HCT116 (cell line): ENCODE data around the gene DIP2B. TPM values are rescaled to one million over a fixed set of nuclear protein-coding genes. Genes with fewer than 3 reads are reported as not detected.

Source experiments
- ATAC-seq: fragments of 200-7000 bp; cut with Tn5 transposase; 2 replicates; pipeline ENCODE4 v1.9.1; 2020; ENCODE audit warnings: mild to moderate bottlenecking, moderate library complexity
- BruUV-seq: library from RNA; stranded (reverse); fragments of 400-500 nt; replicated peaks from 2 replicates; lab custom pipeline; 2021; lab: Mats Ljungman, UMichigan
- CTCF ChIA-PET: fragments of 300-600 bp; sonication (Branson Sonifier 250); formaldehyde crosslinking; loops from one replicate; lab custom pipeline; 2021; ENCODE audit warnings: antibody characterized with exemption; lab: Charles Lee
- POLR2A ChIA-PET: fragments of 300-600, 350-600 bp; sonication (Branson Sonifier 250); formaldehyde crosslinking; loops from one replicate; lab custom pipeline; 2021; ENCODE audit warnings: antibody characterized with exemption; lab: Charles Lee
- RAD21 ChIA-PET, 2 experiments: fragments of 300-600 bp; sonication (Branson Sonifier 250); formaldehyde crosslinking; loops; one replicate each; lab custom pipeline; 2023; ENCODE audit warnings: low total read pairs in 2 of 2; ENCODE audit not compliant: uncharacterized antibody in 2 of 2, unreplicated experiment in 2 of 2, low non-redundant PET in 1 of 2; lab: Charles Lee
- DNase-seq: peaks from one replicate; pipeline ENCODE4 v3.0.0-alpha.2; 2010; ENCODE audit warnings: low read depth, low spot score
- H2AFZ ChIP-seq: fragments of 200-600 bp; shearing (Covaris generic), sonication (generic); 2 replicates; pipeline ENCODE4 v1.6.1; 2017; ENCODE audit warnings: low read depth, mixed run types, mixed read lengths, antibody characterized with exemption, low read length; ENCODE audit not compliant: poor library complexity, severe bottlenecking
- H3K27ac ChIP-seq: 2 replicates; pipeline ENCODE4 v1.5.1; 2012; ENCODE audit warnings: low read depth, low read length
- H3K27me3 ChIP-seq: fragments of 200-600 bp; sonication (generic); 2 replicates; pipeline ENCODE4 v1.6.1; 2016; ENCODE audit warnings: mixed run types, low read length, mixed read lengths; ENCODE audit not compliant: insufficient read depth
- H3K36me3 ChIP-seq, 2 experiments: fragments of 200-500 bp in 1 of 2; fragments of 200-600 bp in 1 of 2; sonication (Bioruptor generic) in 1 of 2; sonication (generic) in 1 of 2; 2 replicates each; pipeline versions ENCODE4 v1.5.1 to v1.6.1; 2014 to 2016; ENCODE audit warnings: low read length in 2 of 2, inconsistent platforms in 1 of 2, mixed read lengths in 1 of 2, mixed run types in 1 of 2; ENCODE audit not compliant: insufficient read depth in 2 of 2, control insufficient read depth in 1 of 2
- H3K4me1 ChIP-seq, 2 experiments: fragments of 200-600 bp in 1 of 2; sonication (generic) in 1 of 2; 2 replicates each; pipeline versions ENCODE4 v1.5.1 to v1.6.1; 2012 to 2017; ENCODE audit warnings: low read length in 2 of 2, inconsistent platforms in 1 of 2, mild to moderate bottlenecking in 1 of 2, mixed read lengths in 1 of 2, mixed run types in 1 of 2, moderate library complexity in 1 of 2; ENCODE audit not compliant: insufficient read depth in 2 of 2, control insufficient read depth in 1 of 2
- H3K4me2 ChIP-seq: fragments of 200-600 bp; sonication (generic); 2 replicates; pipeline ENCODE4 v1.6.1; 2017; ENCODE audit warnings: mixed run types, low read length, mixed read lengths
- H3K4me3 ChIP-seq, 2 experiments: fragments of 200-600 bp in 1 of 2; sonication (generic) in 1 of 2; replicated peaks in 1 of 2; 2 replicates each; pipeline ENCODE4 v1.5.1; 2011 to 2016; ENCODE audit warnings: low read length in 2 of 2, control low read depth in 1 of 2, low read depth in 1 of 2, mild to moderate bottlenecking in 1 of 2, mixed read lengths in 1 of 2, mixed run types in 1 of 2
- H3K79me2 ChIP-seq: fragments of 200-600 bp; sonication (generic); 2 replicates; pipeline ENCODE4 v1.6.1; 2017; ENCODE audit warnings: mild to moderate bottlenecking, mixed run types, low read length, moderate library complexity, mixed read lengths; ENCODE audit not compliant: insufficient read depth
- H3K9ac ChIP-seq: fragments of 200-600 bp; sonication (generic); 2 replicates; pipeline ENCODE4 v1.6.1; 2016; ENCODE audit warnings: low read length, mixed read lengths
- H3K9me2 ChIP-seq: fragments of 200-600 bp; sonication (generic), shearing (Covaris generic); 2 replicates; pipeline ENCODE4 v1.6.1; 2017; ENCODE audit warnings: mixed run types, mild to moderate bottlenecking, moderate library complexity; ENCODE audit not compliant: insufficient read depth
- H3K9me3 ChIP-seq, 2 experiments: fragments of 200-500 bp in 1 of 2; fragments of 200-600 bp in 1 of 2; sonication (Bioruptor generic) in 1 of 2; sonication (generic) in 1 of 2; 2 replicates each; pipeline ENCODE4 v1.6.1; 2014 to 2017; ENCODE audit warnings: low read length in 2 of 2, mixed read lengths in 2 of 2, inconsistent platforms in 1 of 2, low read depth in 1 of 2, mild to moderate bottlenecking in 1 of 2, mixed run types in 1 of 2, moderate library complexity in 1 of 2; ENCODE audit not compliant: control insufficient read depth in 1 of 2, insufficient read depth in 1 of 2
- H4K20me1 ChIP-seq: fragments of 200-600 bp; sonication (generic), shearing (Covaris generic); 2 replicates; pipeline ENCODE4 v1.6.1; 2017; ENCODE audit warnings: mixed run types, mild to moderate bottlenecking, moderate library complexity; ENCODE audit not compliant: insufficient read depth
- CBX3 ChIP-seq: IDR thresholded peaks from 2 replicates; pipeline ENCODE4 v1.6.1; 2012; ENCODE audit warnings: low read depth
- CEBPB ChIP-seq: IDR thresholded peaks from 2 replicates; pipeline ENCODE4 v1.6.1; 2012; ENCODE audit warnings: low read depth
- CTCF ChIP-seq, 3 experiments: fragments of 200-600 bp in 1 of 3; sonication (generic) in 1 of 3; IDR thresholded peaks in 2 of 3; conservative IDR thresholded peaks in 1 of 3; 2 replicates each; pipeline ENCODE4 v1.5.1; 2012 to 2017; ENCODE audit warnings: low read depth in 2 of 3, low read length in 2 of 3, antibody characterized with exemption in 1 of 3, borderline replicate concordance in 1 of 3, control low read depth in 1 of 3, mild to moderate bottlenecking in 1 of 3, mixed read lengths in 1 of 3, mixed run types in 1 of 3, moderate library complexity in 1 of 3; ENCODE audit not compliant: insufficient read depth in 1 of 3
- EGR1 ChIP-seq: IDR thresholded peaks from 2 replicates; pipeline ENCODE4 v1.6.1; 2012; ENCODE audit warnings: low read depth
- ELF1 ChIP-seq: IDR thresholded peaks from 2 replicates; pipeline ENCODE4 v1.6.1; 2012; ENCODE audit warnings: low read depth, borderline replicate concordance
- EZH2 ChIP-seq: fragments of 200-600 bp; sonication (generic); IDR thresholded peaks from 2 replicates; pipeline ENCODE4 v1.6.1; 2017; ENCODE audit warnings: antibody characterized with exemption, mixed run types
- JUND ChIP-seq: IDR thresholded peaks from 2 replicates; pipeline ENCODE4 v1.6.1; 2012
- MAX ChIP-seq: IDR thresholded peaks from 2 replicates; pipeline ENCODE4 v1.6.1; 2012
- POLR2A ChIP-seq: IDR thresholded peaks from 2 replicates; pipeline ENCODE4 v1.7.0; 2011; ENCODE audit warnings: borderline replicate concordance; ENCODE audit not compliant: insufficient read depth, insufficient read length; ENCODE audit errors: extremely low read depth
- POLR2AphosphoS5 ChIP-seq: IDR thresholded peaks from 2 replicates; pipeline ENCODE4 v1.6.1; 2011; ENCODE audit warnings: mild to moderate bottlenecking, low read depth, low read length, moderate library complexity
- REST ChIP-seq: IDR thresholded peaks from 2 replicates; pipeline ENCODE4 v1.6.1; 2012; ENCODE audit warnings: low read depth
- SIN3A ChIP-seq: IDR thresholded peaks from 2 replicates; pipeline ENCODE4 v1.6.1; 2012; ENCODE audit warnings: low read depth
- SP1 ChIP-seq: IDR thresholded peaks from 2 replicates; pipeline ENCODE4 v1.6.1; 2012; ENCODE audit warnings: low read depth
- TCF7L2 ChIP-seq: IDR thresholded peaks from 2 replicates; pipeline ENCODE4 v1.7.0; 2011; ENCODE audit warnings: borderline replicate concordance, inconsistent platforms; ENCODE audit not compliant: insufficient read depth, insufficient read length; ENCODE audit errors: extremely low read depth
- YY1 ChIP-seq: IDR thresholded peaks from 2 replicates; pipeline ENCODE4 v1.6.1; 2011; ENCODE audit warnings: low read length, low read depth, moderate library complexity, mild to moderate bottlenecking; ENCODE audit not compliant: insufficient replicate concordance; ENCODE audit errors: extremely low read depth
- ZFX ChIP-seq: fragments of 450-650 bp; IDR thresholded peaks from 2 replicates; pipeline ENCODE4 v1.6.1; 2017
- ZNF274 ChIP-seq: fragments of 200-500 bp; sonication (Bioruptor generic); IDR thresholded peaks from 2 replicates; pipeline ENCODE4 v1.6.1; 2014; ENCODE audit warnings: mild to moderate bottlenecking, low read depth, low read length, inconsistent platforms
- intact Hi-C: fragments of 100-400 bp; cut with micrococcal nuclease; formaldehyde crosslinking; loops from 2 replicates; pipeline ENCODE4 v1.10.0; 2022
- total RNA-seq: library from RNA; stranded (reverse); gene quantifications from one replicate; pipeline ENCODE4 v1.2.1, GENCODE V29; 2021; ENCODE audit not compliant: unreplicated experiment

DIP2B gene
- total RNA-seq, 1 experiment from 2014 or later, result 32.3 TPM

GRCh38 chr12:50699154-50699553 is 194.4 kb downstream of the DIP2B start:
- Histone ChIP-seq H3K36me3 (peaks cover 28% of the 10 kb centered on the region in 2 experiments; a peak in 3 of 4 replicates), H3K27ac (no peak overlapping the region), H3K4me3 (no peak overlapping the region), H2AFZ (no peak overlapping the region), H3K9me3 (no peaks in the 10 kb centered on the region), H3K4me2 (no peak overlapping the region), H3K79me2 (no peaks in the 10 kb centered on the region), H4K20me1 (no peaks in the 10 kb centered on the region), H3K27me3 (no peaks in the 10 kb centered on the region), H3K9ac (no peak overlapping the region), H3K9me2 (no peaks in the 10 kb centered on the region), H3K4me1 (no peaks in the 10 kb centered on the region)
- no TSS peak for BruUV-seq
- no peak for DNase-seq
- intact Hi-C loops, result no loop called here
- ChIA-PET RAD21 (no interaction called here), POLR2A (no interaction called here), CTCF (no interaction called here)
- TF ChIP-seq POLR2AphosphoS5, result no peak
- no peak for ATAC-seq

- intact Hi-C loops, result loop anchor here (5.0 kb wide), 1 partner anchor 33 kb away; no protein-coding TSS in a partner anchor
- Histone ChIP-seq H3K9me3 (no peaks in the 10 kb centered on the region), H3K27ac (no peak overlapping the region), H3K4me3 (no peak overlapping the region), H3K4me2 (no peak overlapping the region), H3K79me2 (no peaks in the 10 kb centered on the region), H3K4me1 (no peaks in the 10 kb centered on the region), H3K27me3 (no peaks in the 10 kb centered on the region), H3K9ac (no peak overlapping the region), H3K9me2 (no peaks in the 10 kb centered on the region), H4K20me1 (no peaks in the 10 kb centered on the region), H3K36me3 (peaks cover 32 to 34% of the 10 kb centered on the region in 2 experiments; a peak in 3 of 4 replicates), H2AFZ (no peak overlapping the region)
- BruUV-seq, result no TSS peak
- RAD21 ChIA-PET, result no interaction called here
- no peak for DNase-seq
- POLR2A ChIA-PET, result no interaction called here
- no peak for ATAC-seq
- CTCF ChIA-PET, result no interaction called here
- TF ChIP-seq JUND, result no peak
- TF ChIP-seq ZFX, result no peak
- TF ChIP-seq REST, result no peak
- no peak for TF ChIP-seq YY1
- no peak for TF ChIP-seq CTCF (IDR thresholded peaks at IDR 0.05 in 2 of 3, conservative IDR thresholded peaks at IDR 0.05 in 1 of 3; ENCODE audit: borderline replicate concordance in 1 of 3, insufficient read depth in 1 of 3, low read depth in 2 of 3, low read length in 2 of 3)
- TF ChIP-seq ELF1, result no peak
- no peak for TF ChIP-seq EGR1
- TF ChIP-seq SIN3A, result no peak
- no peak for TF ChIP-seq ZNF274
- TF ChIP-seq CBX3, result no peak
- TF ChIP-seq CEBPB, result no peak
- TF ChIP-seq TCF7L2, result no peak
- TF ChIP-seq POLR2A, result no peak
- no peak for TF ChIP-seq POLR2AphosphoS5
- TF ChIP-seq EZH2, result no peak
- TF ChIP-seq MAX, result no peak
- no peak for TF ChIP-seq SP1
Observed at GRCh38 chr12:50699940-50700339, 195.2 kb downstream of the DIP2B start.
